ENCODE results near the gene MAP1LC3B. TPM values are rescaled to one million over a fixed set of nuclear protein-coding genes. Genes with fewer than 3 reads are reported as not detected.

Gene MAP1LC3B
- total and polyA plus RNA-seq, 2 experiments from 2014 or later, result 73.3 to 134 TPM

GRCh38 chr16:87424266-87424665 lies 32.1 kb downstream of the MAP1LC3B start:
- H3K79me2 ChIP-seq, result no peaks in the 10 kb centered on the region
- H2AFZ ChIP-seq, result no peak overlapping the region
- no peaks in the 10 kb centered on the region for H3K36me3 ChIP-seq (replicated peaks; ENCODE audit: insufficient read depth, low read depth)
- no peak overlapping the region for H3K4me2 ChIP-seq
- TF ChIP-seq EZH2 (IDR thresholded peaks at IDR 0.05; ENCODE audit: borderline replicate concordance) (no peak), EZH2phosphoT487 (IDR thresholded peaks at IDR 0.05; ENCODE audit: low read depth, severe bottlenecking, unreplicated experiment) (no peak), CTCF (IDR thresholded peaks at IDR 0.05; ENCODE audit: poor library complexity) (no peak)
- no peak overlapping the region for H3K27ac ChIP-seq
- H4K20me1 ChIP-seq (ENCODE audit: insufficient read depth, poor library complexity, severe bottlenecking), result peaks cover 5% of the 10 kb centered on the region
- H3K9me3 ChIP-seq (ENCODE audit: low read depth), result no peaks in the 10 kb centered on the region
- no peak overlapping the region for H3K4me3 ChIP-seq
- no peak for DNase-seq (ENCODE audit: low spot score)
- H3K4me1 ChIP-seq (ENCODE audit: insufficient read depth), result no peaks in the 10 kb centered on the region
- WGBS (ENCODE audit: low lambda C conversion rate, missing lambda C conversion rate), result 87% methylated on average over 12 of the region's 12 CpGs
- no peaks in the 10 kb centered on the region for H3K9me2 ChIP-seq (replicated peaks; ENCODE audit: insufficient read depth)
- H3K27me3 ChIP-seq, result no peaks in the 10 kb centered on the region

- Histone ChIP-seq H4K20me1 (ENCODE audit: insufficient read depth, poor library complexity, severe bottlenecking) (peaks cover 4% of the 10 kb centered on the region), H3K36me3 (replicated peaks; ENCODE audit: insufficient read depth, low read depth) (no peaks in the 10 kb centered on the region), H3K4me3 (no peak overlapping the region), H3K27ac (no peak overlapping the region), H3K9me2 (replicated peaks; ENCODE audit: insufficient read depth) (no peaks in the 10 kb centered on the region), H3K4me1 (ENCODE audit: insufficient read depth) (no peaks in the 10 kb centered on the region), H3K9me3 (ENCODE audit: low read depth) (no peaks in the 10 kb centered on the region), H2AFZ (no peak overlapping the region), H3K4me2 (no peak overlapping the region), H3K79me2 (no peaks in the 10 kb centered on the region), H3K27me3 (no peaks in the 10 kb centered on the region)
- TF ChIP-seq EZH2phosphoT487 (IDR thresholded peaks at IDR 0.05; ENCODE audit: low read depth, severe bottlenecking, unreplicated experiment) (no peak), EZH2 (IDR thresholded peaks at IDR 0.05; ENCODE audit: borderline replicate concordance) (no peak), CTCF (IDR thresholded peaks at IDR 0.05; ENCODE audit: poor library complexity) (no peak)
- DNase-seq (ENCODE audit: low spot score), result no peak
- WGBS (ENCODE audit: low lambda C conversion rate, missing lambda C conversion rate), result 90% methylated on average over 12 of the region's 12 CpGs
Measured at GRCh38 chr16:87425941-87426340, 33.8 kb downstream of the MAP1LC3B start.

GRCh38 chr16:87426423-87427215 lies 34.5 kb downstream of the MAP1LC3B start:
- H4K20me1 ChIP-seq (ENCODE audit: insufficient read depth, poor library complexity, severe bottlenecking), result peaks cover 4% of the 10 kb centered on the region
- H3K9me2 ChIP-seq (replicated peaks; ENCODE audit: insufficient read depth), result no peaks in the 10 kb centered on the region
- no peak overlapping the region for H3K4me3 ChIP-seq
- no peak overlapping the region for H3K27ac ChIP-seq
- no peaks in the 10 kb centered on the region for H3K4me1 ChIP-seq (ENCODE audit: insufficient read depth)
- H3K27me3 ChIP-seq, result no peaks in the 10 kb centered on the region
- no peaks in the 10 kb centered on the region for H3K36me3 ChIP-seq (replicated peaks; ENCODE audit: insufficient read depth, low read depth)
- H3K9me3 ChIP-seq (ENCODE audit: low read depth), result no peaks in the 10 kb centered on the region
- TF ChIP-seq EZH2 (IDR thresholded peaks at IDR 0.05; ENCODE audit: borderline replicate concordance), result no peak
- TF ChIP-seq CTCF (IDR thresholded peaks at IDR 0.05; ENCODE audit: poor library complexity), result no peak
- TF ChIP-seq EZH2phosphoT487 (IDR thresholded peaks at IDR 0.05; ENCODE audit: low read depth, severe bottlenecking, unreplicated experiment), result no peak
- no peak overlapping the region for H3K4me2 ChIP-seq
- DNase-seq (ENCODE audit: low spot score), result no peak
- WGBS (ENCODE audit: low lambda C conversion rate, missing lambda C conversion rate), result 92% methylated on average over 18 of the region's 18 CpGs
- no peak overlapping the region for H2AFZ ChIP-seq
- no peaks in the 10 kb centered on the region for H3K79me2 ChIP-seq
